HepG2 (cell line): ENCODE measurements around the gene USP32. TPM values are rescaled to one million over a fixed set of nuclear protein-coding genes. Genes with fewer than 3 reads are reported as not detected.

Experiments
- polyA plus RNA-seq, 8 experiments: library from polyadenylated mRNA; depleted of rRNA in 3 of 8; stranded (reverse) in 7 of 8; unstranded in 1 of 8; fragments of >200 nt; fragmentation: Illumina TruSeq in 4 of 8; extraction: Trizol in 4 of 8; gene quantifications; 2 replicates each; pipeline versions ENCODE4 v1.2.1 to v1.2.3, GENCODE V29; 2011 to 2016; ENCODE audit warnings: low read depth in 4 of 8, missing spikeins in 1 of 8, mixed read lengths in 1 of 8; ENCODE audit not compliant: insufficient read depth in 1 of 8
- total RNA-seq, 5 experiments: library from RNA; depleted of rRNA; stranded (reverse); fragments of >200 nt; fragmentation: Illumina TruSeq; extraction: Trizol; gene quantifications; 2 replicates each; pipeline ENCODE4 v1.2.3, GENCODE V29; 2016; ENCODE audit warnings: low read depth in 1 of 5
- TF ChIP-seq, protein P1 (sequence below): sonication (generic); formaldehyde crosslinking; IDR thresholded peaks from 2 replicates; pipeline ENCODE4 v1.4.0; 2020; ENCODE audit warnings: missing genetic modification reagents, borderline replicate concordance
- TF ChIP-seq, protein P2 (sequence below): sonication (generic); formaldehyde crosslinking; IDR thresholded peaks from 2 replicates; pipeline ENCODE4 v1.5.0; 2020; ENCODE audit warnings: mild to moderate bottlenecking, missing genetic modification reagents, borderline replicate concordance

The USP32 gene
- total and polyA plus RNA-seq, 2 of the 13 experiments (the other 11 are each of a cell fraction or from before 2014, with no cell fraction given), result 24.9 to 39.9 TPM

DNA sequence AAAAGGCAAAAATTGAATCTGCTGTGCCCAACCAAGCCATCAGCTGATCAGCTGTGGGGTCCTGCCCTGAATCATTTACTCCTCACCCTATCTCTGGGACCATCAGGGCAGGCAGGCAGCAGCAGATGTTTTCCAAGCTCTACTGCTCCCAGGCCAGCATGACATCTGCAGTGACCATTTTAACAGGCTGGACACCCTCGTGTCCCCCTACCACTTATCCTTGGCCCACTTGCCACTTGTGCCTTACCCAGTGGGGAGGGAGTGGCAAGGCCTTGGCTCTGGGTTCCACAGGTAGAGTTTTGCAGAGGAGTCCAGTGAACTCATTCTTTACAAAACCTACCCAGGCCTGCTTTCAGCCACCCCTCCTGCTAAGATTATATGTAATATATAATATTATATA is 254.2 kb downstream of the USP32 start (continued):
- TF ChIP-seq, protein P1, sequence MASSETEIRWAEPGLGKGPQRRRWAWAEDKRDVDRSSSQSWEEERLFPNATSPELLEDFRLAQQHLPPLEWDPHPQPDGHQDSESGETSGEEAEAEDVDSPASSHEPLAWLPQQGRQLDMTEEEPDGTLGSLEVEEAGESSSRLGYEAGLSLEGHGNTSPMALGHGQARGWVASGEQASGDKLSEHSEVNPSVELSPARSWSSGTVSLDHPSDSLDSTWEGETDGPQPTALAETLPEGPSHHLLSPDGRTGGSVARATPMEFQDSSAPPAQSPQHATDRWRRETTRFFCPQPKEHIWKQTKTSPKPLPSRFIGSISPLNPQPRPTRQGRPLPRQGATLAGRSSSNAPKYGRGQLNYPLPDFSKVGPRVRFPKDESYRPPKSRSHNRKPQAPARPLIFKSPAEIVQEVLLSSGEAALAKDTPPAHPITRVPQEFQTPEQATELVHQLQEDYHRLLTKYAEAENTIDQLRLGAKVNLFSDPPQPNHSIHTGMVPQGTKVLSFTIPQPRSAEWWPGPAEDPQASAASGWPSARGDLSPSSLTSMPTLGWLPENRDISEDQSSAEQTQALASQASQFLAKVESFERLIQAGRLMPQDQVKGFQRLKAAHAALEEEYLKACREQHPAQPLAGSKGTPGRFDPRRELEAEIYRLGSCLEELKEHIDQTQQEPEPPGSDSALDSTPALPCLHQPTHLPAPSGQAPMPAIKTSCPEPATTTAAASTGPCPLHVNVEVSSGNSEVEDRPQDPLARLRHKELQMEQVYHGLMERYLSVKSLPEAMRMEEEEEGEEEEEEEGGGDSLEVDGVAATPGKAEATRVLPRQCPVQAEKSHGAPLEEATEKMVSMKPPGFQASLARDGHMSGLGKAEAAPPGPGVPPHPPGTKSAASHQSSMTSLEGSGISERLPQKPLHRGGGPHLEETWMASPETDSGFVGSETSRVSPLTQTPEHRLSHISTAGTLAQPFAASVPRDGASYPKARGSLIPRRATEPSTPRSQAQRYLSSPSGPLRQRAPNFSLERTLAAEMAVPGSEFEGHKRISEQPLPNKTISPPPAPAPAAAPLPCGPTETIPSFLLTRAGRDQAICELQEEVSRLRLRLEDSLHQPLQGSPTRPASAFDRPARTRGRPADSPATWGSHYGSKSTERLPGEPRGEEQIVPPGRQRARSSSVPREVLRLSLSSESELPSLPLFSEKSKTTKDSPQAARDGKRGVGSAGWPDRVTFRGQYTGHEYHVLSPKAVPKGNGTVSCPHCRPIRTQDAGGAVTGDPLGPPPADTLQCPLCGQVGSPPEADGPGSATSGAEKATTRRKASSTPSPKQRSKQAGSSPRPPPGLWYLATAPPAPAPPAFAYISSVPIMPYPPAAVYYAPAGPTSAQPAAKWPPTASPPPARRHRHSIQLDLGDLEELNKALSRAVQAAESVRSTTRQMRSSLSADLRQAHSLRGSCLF, result no peak
- TF ChIP-seq, protein P2, sequence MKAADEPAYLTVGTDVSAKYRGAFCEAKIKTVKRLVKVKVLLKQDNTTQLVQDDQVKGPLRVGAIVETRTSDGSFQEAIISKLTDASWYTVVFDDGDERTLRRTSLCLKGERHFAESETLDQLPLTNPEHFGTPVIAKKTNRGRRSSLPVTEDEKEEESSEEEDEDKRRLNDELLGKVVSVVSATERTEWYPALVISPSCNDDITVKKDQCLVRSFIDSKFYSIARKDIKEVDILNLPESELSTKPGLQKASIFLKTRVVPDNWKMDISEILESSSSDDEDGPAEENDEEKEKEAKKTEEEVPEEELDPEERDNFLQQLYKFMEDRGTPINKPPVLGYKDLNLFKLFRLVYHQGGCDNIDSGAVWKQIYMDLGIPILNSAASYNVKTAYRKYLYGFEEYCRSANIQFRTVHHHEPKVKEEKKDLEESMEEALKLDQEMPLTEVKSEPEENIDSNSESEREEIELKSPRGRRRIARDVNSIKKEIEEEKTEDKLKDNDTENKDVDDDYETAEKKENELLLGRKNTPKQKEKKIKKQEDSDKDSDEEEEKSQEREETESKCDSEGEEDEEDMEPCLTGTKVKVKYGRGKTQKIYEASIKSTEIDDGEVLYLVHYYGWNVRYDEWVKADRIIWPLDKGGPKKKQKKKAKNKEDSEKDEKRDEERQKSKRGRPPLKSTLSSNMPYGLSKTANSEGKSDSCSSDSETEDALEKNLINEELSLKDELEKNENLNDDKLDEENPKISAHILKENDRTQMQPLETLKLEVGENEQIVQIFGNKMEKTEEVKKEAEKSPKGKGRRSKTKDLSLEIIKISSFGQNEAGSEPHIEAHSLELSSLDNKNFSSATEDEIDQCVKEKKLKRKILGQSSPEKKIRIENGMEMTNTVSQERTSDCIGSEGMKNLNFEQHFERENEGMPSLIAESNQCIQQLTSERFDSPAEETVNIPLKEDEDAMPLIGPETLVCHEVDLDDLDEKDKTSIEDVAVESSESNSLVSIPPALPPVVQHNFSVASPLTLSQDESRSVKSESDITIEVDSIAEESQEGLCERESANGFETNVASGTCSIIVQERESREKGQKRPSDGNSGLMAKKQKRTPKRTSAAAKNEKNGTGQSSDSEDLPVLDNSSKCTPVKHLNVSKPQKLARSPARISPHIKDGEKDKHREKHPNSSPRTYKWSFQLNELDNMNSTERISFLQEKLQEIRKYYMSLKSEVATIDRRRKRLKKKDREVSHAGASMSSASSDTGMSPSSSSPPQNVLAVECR (CRISPR knock-in tag), result no peak
- TF ChIP-seq, all 625 proteins: peak for 0
